CD14-positive monocyte (primary cell): ENCODE results near the gene COLEC11. TPM values are rescaled to one million over a fixed set of nuclear protein-coding genes. Genes with fewer than 3 reads are reported as not detected.
A peak's percentile ranks its signal among the peaks of the same experiment; 100 is the strongest.

Experiments
- DNase-seq, 3 donors: peaks; one replicate each; pipeline ENCODE4 v3.0.0-alpha.2; 2011 to 2022
- H2AFZ ChIP-seq: 2 replicates; pipeline ENCODE4 v1.6.0; 2012; ENCODE audit warnings: mild to moderate bottlenecking, low read depth, low read length, inconsistent platforms; ENCODE audit not compliant: insufficient read depth, poor library complexity, severe bottlenecking
- H3K27ac ChIP-seq, 2 donors: 1 replicate in 1 of 2; 2 replicates in 1 of 2; pipeline ENCODE4 v1.5.1; 2012 to 2013; ENCODE audit warnings: low read length in 2 of 2, control low read depth in 1 of 2, inconsistent platforms in 1 of 2, low read depth in 1 of 2, mild to moderate bottlenecking in 1 of 2
- H3K27me3 ChIP-seq, 2 donors: one replicate each; pipeline versions ENCODE4 v1.6.0 to v1.6.1; 2011 to 2013; ENCODE audit warnings: low read length in 2 of 2; ENCODE audit not compliant: control insufficient read depth in 2 of 2, insufficient read depth in 2 of 2
- H3K36me3 ChIP-seq, 2 donors: replicated peaks in 1 of 2; 1 replicate in 1 of 2; 2 replicates in 1 of 2; pipeline versions ENCODE4 v1.5.1 to v1.6.1; 2012 to 2013; ENCODE audit warnings: low read length in 2 of 2, control low read depth in 1 of 2, inconsistent platforms in 1 of 2, mild to moderate bottlenecking in 1 of 2; ENCODE audit not compliant: insufficient read depth in 2 of 2, control insufficient read depth in 1 of 2
- H3K4me1 ChIP-seq, 2 donors: 1 replicate in 1 of 2; 2 replicates in 1 of 2; pipeline versions ENCODE4 v1.5.1 to v1.6.1; 2012 to 2013; ENCODE audit warnings: low read length in 2 of 2, control low read depth in 1 of 2, inconsistent platforms in 1 of 2, mild to moderate bottlenecking in 1 of 2, moderate library complexity in 1 of 2; ENCODE audit not compliant: insufficient read depth in 2 of 2, control insufficient read depth in 1 of 2
- H3K4me2 ChIP-seq: replicated peaks from 2 replicates; pipeline ENCODE3; 2012; ENCODE audit warnings: low read length, moderate library complexity, mild to moderate bottlenecking; ENCODE audit not compliant: poor library complexity, severe bottlenecking; ENCODE audit errors: extremely low read depth
- H3K4me3 ChIP-seq, 3 experiments: fragments of 200-600 bp in 1 of 3; sonication (generic) in 1 of 3; replicated peaks in 1 of 3; 1 replicate in 2 of 3; 2 replicates in 1 of 3; pipeline ENCODE4 v1.5.1; 2011 to 2013; ENCODE audit warnings: low read length in 3 of 3, mild to moderate bottlenecking in 3 of 3, control low read depth in 2 of 3, low read depth in 2 of 3, inconsistent platforms in 1 of 3, moderate library complexity in 1 of 3
- H3K79me2 ChIP-seq: 2 replicates; pipeline ENCODE4 v1.6.0; 2012; ENCODE audit warnings: mild to moderate bottlenecking, control low read depth, inconsistent platforms, low read length, moderate library complexity; ENCODE audit not compliant: insufficient read depth
- H3K9ac ChIP-seq: 2 replicates; pipeline ENCODE4 v1.6.0; 2017; ENCODE audit warnings: low read length, mild to moderate bottlenecking; ENCODE audit not compliant: insufficient read depth, poor library complexity, severe bottlenecking
- H3K9me3 ChIP-seq, 2 donors: replicated peaks in 1 of 2; 1 replicate in 1 of 2; 2 replicates in 1 of 2; pipeline versions ENCODE4 v1.5.1 to v1.6.1; 2012 to 2013; ENCODE audit warnings: low read length in 2 of 2, control low read depth in 1 of 2; ENCODE audit not compliant: control insufficient read depth in 1 of 2, insufficient read depth in 1 of 2
- H4K20me1 ChIP-seq: 2 replicates; pipeline ENCODE4 v1.6.0; 2012; ENCODE audit warnings: mild to moderate bottlenecking, low read length, control low read depth, moderate library complexity; ENCODE audit not compliant: insufficient read depth
- H3K27ac Mint-ChIP-seq, 7 donors: one replicate each; pipeline ENCODE4 v1.8.0; 2020; ENCODE audit warnings: mild to moderate bottlenecking in 7 of 7, mixed read lengths in 7 of 7, moderate library complexity in 6 of 7, inconsistent platforms in 2 of 7
- H3K27me3 Mint-ChIP-seq, 3 donors: one replicate each; pipeline ENCODE4 v1.8.0; 2021 to 2022; ENCODE audit warnings: low read depth in 3 of 3, mild to moderate bottlenecking in 3 of 3, mixed read lengths in 3 of 3, moderate library complexity in 3 of 3, inconsistent platforms in 1 of 3
- H3K36me3 Mint-ChIP-seq, 2 donors: one replicate each; pipeline ENCODE4 v1.8.0; 2020; ENCODE audit warnings: mixed read lengths in 2 of 2, inconsistent platforms in 1 of 2, mild to moderate bottlenecking in 1 of 2
- H3K4me1 Mint-ChIP-seq: one replicate; pipeline ENCODE4 v1.8.0; 2020; ENCODE audit warnings: mild to moderate bottlenecking, mixed read lengths
- H3K4me3 Mint-ChIP-seq, 2 donors: one replicate each; pipeline ENCODE4 v1.8.0; 2020; ENCODE audit warnings: mild to moderate bottlenecking in 2 of 2, mixed read lengths in 2 of 2, moderate library complexity in 1 of 2
- H3K9me3 Mint-ChIP-seq, 7 donors: one replicate each; pipeline ENCODE4 v1.8.0; 2020 to 2022; ENCODE audit warnings: mixed read lengths in 7 of 7, mild to moderate bottlenecking in 6 of 7, moderate library complexity in 6 of 7, inconsistent platforms in 2 of 7
- WGBS: methylation state at CpG from one replicate; pipeline ENCODE4 v1.1.5; 2013; ENCODE audit warnings: missing lambda C conversion rate; ENCODE audit not compliant: insufficient coverage; 5-methylcytosine and 5-hydroxymethylcytosine counted together
- intact Hi-C, 2 donors: fragments of 100-400 bp; cut with micrococcal nuclease; formaldehyde crosslinking; loops; one replicate each; pipeline versions ENCODE4 v1.15.0 to v1.15.1; 2023
- polyA plus RNA-seq, 3 donors: library from polyadenylated mRNA; depleted of rRNA in 1 of 3; unstranded in 2 of 3; stranded (reverse) in 1 of 3; fragments of 300-500 nt in 2 of 3; fragments of >200 nt in 1 of 3; fragmentation: Illumina TruSeq in 2 of 3; gene quantifications; 1 replicate in 2 of 3; 2 replicates in 1 of 3; pipeline ENCODE4 v1.2.3, GENCODE V29; 2012 to 2021
- TF ChIP-seq, protein P1 (sequence below): fragments of 200-600 bp; IDR thresholded peaks from one replicate; pipeline ENCODE4 v1.8.0; 2022; ENCODE audit warnings: antibody characterized with exemption, mild to moderate bottlenecking

COLEC11 gene
- polyA plus RNA-seq, 3 donors, result not detected

GRCh38 chr2:3633089-3633981 is 38.4 kb downstream of the COLEC11 start:
- WGBS, result 89% methylated on average over 26 of the region's 33 CpGs
- H3K27ac ChIP-seq, result no peak overlapping the region
- H3K27me3 Mint-ChIP-seq, result peaks cover 2 to 9% (median 3%) of the 10 kb centered on the region in 3 donors

GRCh38 chr2:3633982-3634595 is 39.2 kb downstream of the COLEC11 start:
- Histone ChIP-seq H3K9me3 (no peaks in the 10 kb centered on the region), H3K4me3 (no peak overlapping the region), H3K79me2 (no peaks in the 10 kb centered on the region), H3K4me1 (no peaks in the 10 kb centered on the region), H3K27ac (no peak overlapping the region), H2AFZ (no peak overlapping the region), H3K9ac (no peak overlapping the region), H3K4me2 (no peak overlapping the region), H4K20me1 (no peaks in the 10 kb centered on the region), H3K27me3 (no peaks in the 10 kb centered on the region), H3K36me3 (no peaks in the 10 kb centered on the region)
- no peaks in the 10 kb centered on the region for H3K4me1 Mint-ChIP-seq
- peaks cover 2 to 11% (median 3%) of the 10 kb centered on the region in 3 donors for H3K27me3 Mint-ChIP-seq
- DNase-seq, result no peak
- H3K27ac Mint-ChIP-seq, result peak overlapping the region in 2 of 7 donors; percentile 11 to 45
- intact Hi-C loops, result no loop called here
- no peaks in the 10 kb centered on the region for H3K36me3 Mint-ChIP-seq
- H3K9me3 Mint-ChIP-seq, result no peaks in the 10 kb centered on the region
- TF ChIP-seq, protein P1, sequence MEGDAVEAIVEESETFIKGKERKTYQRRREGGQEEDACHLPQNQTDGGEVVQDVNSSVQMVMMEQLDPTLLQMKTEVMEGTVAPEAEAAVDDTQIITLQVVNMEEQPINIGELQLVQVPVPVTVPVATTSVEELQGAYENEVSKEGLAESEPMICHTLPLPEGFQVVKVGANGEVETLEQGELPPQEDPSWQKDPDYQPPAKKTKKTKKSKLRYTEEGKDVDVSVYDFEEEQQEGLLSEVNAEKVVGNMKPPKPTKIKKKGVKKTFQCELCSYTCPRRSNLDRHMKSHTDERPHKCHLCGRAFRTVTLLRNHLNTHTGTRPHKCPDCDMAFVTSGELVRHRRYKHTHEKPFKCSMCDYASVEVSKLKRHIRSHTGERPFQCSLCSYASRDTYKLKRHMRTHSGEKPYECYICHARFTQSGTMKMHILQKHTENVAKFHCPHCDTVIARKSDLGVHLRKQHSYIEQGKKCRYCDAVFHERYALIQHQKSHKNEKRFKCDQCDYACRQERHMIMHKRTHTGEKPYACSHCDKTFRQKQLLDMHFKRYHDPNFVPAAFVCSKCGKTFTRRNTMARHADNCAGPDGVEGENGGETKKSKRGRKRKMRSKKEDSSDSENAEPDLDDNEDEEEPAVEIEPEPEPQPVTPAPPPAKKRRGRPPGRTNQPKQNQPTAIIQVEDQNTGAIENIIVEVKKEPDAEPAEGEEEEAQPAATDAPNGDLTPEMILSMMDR, result no peak
- H3K4me3 Mint-ChIP-seq, result no peak overlapping the region
- 81% methylated on average over 8 of the region's 11 CpGs for WGBS

More at GRCh38 chr2:3633089-3633981, 38.4 kb downstream of the COLEC11 start:
- Histone ChIP-seq H3K27me3 (no peaks in the 10 kb centered on the region), H3K36me3 (no peaks in the 10 kb centered on the region), H2AFZ (no peak overlapping the region), H3K4me3 (no peak overlapping the region), H3K79me2 (no peaks in the 10 kb centered on the region), H3K4me2 (no peak overlapping the region), H3K9me3 (no peaks in the 10 kb centered on the region), H3K4me1 (no peaks in the 10 kb centered on the region), H4K20me1 (no peaks in the 10 kb centered on the region), H3K9ac (no peak overlapping the region)
- H3K4me1 Mint-ChIP-seq, result no peaks in the 10 kb centered on the region
- no peak overlapping the region for H3K4me3 Mint-ChIP-seq
- H3K9me3 Mint-ChIP-seq, result no peaks in the 10 kb centered on the region
- H3K36me3 Mint-ChIP-seq, result no peaks in the 10 kb centered on the region
- intact Hi-C loops, result no loop called here
- DNase-seq, result no peak
- TF ChIP-seq, protein P1, result no peak
- H3K27ac Mint-ChIP-seq, result peak overlapping the region in 1 of 7 donors; percentile 18
